ENCODE results near the gene ATRNL1. TPM values are rescaled to one million over a fixed set of nuclear protein-coding genes. Genes with fewer than 3 reads are reported as not detected.
"Not testable (repeated sequence)": the region's sequence is repeated elsewhere in the genome, so short reads cannot be mapped to it uniquely, and the experiment has no call there.

ATRNL1 gene
- total RNA-seq, 1 donor from 2014 or later: 2.9 TPM

DNA sequence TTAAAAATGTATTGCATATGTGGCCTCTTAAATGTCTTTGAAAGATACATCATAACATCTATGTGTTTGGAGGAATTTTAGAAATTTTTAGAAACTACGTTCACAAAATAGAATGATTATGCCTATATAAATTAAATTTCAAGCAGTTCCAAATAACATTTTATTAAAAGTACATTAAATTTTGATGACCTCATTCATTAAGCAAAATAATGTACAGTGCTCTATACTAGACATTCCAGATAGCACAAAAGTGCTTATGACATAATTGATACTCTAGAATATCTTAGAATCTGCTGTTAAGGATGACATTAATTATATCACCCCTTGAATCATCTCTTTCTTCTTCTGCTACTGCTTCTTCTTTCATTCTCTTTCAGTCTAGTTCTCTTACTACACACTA lies 650.9 kb downstream of the ATRNL1 start:
- DNase-seq: no peak
- H3K27ac ChIP-seq (replicated peaks): no peak overlapping the region
- H3K9me3 ChIP-seq (replicated peaks): no peaks in the 10 kb centered on the region
- intact Hi-C loops (cut with micrococcal nuclease): no loop called here
- H3K4me3 ChIP-seq: no peak overlapping the region
- H3K36me3 ChIP-seq: no peaks in the 10 kb centered on the region
- H3K27me3 ChIP-seq (ENCODE audit: low read depth): no peaks in the 10 kb centered on the region
- no peaks in the 10 kb centered on the region for H3K4me1 ChIP-seq
- TF ChIP-seq, protein P1, sequence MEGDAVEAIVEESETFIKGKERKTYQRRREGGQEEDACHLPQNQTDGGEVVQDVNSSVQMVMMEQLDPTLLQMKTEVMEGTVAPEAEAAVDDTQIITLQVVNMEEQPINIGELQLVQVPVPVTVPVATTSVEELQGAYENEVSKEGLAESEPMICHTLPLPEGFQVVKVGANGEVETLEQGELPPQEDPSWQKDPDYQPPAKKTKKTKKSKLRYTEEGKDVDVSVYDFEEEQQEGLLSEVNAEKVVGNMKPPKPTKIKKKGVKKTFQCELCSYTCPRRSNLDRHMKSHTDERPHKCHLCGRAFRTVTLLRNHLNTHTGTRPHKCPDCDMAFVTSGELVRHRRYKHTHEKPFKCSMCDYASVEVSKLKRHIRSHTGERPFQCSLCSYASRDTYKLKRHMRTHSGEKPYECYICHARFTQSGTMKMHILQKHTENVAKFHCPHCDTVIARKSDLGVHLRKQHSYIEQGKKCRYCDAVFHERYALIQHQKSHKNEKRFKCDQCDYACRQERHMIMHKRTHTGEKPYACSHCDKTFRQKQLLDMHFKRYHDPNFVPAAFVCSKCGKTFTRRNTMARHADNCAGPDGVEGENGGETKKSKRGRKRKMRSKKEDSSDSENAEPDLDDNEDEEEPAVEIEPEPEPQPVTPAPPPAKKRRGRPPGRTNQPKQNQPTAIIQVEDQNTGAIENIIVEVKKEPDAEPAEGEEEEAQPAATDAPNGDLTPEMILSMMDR (IDR thresholded peaks at IDR 0.05; ENCODE audit: borderline replicate concordance): no peak

DNA sequence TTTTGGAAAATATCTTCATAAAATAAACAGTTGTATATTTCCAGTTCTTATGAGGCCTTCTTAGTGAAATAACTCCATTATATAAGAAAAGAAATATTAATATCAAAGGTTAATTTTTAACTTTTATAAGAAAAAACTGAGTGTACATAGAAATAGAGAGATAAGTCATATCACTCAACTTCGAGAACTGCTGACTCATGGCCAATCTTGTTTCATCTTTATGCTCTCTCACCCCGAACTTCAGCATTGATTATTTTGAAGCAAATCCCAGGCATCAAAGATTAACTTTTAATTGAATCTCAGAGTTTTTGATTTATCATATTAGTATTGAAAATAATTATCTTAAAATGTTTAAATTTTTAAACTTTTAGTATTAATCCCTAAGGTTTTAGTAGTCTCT lies 652.8 kb downstream of the ATRNL1 start:
- no peaks in the 10 kb centered on the region for H3K27me3 ChIP-seq (ENCODE audit: low read depth)
- intact Hi-C loops (cut with micrococcal nuclease): no loop called here
- no peaks in the 10 kb centered on the region for H3K4me1 ChIP-seq
- TF ChIP-seq, protein P1 (IDR thresholded peaks at IDR 0.05; ENCODE audit: borderline replicate concordance): no peak
- DNase-seq: no peak
- H3K9me3 ChIP-seq (replicated peaks): peaks cover 4% of the 10 kb centered on the region
- no peak overlapping the region for H3K4me3 ChIP-seq
- no peaks in the 10 kb centered on the region for H3K36me3 ChIP-seq
- H3K27ac ChIP-seq (replicated peaks): no peak overlapping the region

DNA sequence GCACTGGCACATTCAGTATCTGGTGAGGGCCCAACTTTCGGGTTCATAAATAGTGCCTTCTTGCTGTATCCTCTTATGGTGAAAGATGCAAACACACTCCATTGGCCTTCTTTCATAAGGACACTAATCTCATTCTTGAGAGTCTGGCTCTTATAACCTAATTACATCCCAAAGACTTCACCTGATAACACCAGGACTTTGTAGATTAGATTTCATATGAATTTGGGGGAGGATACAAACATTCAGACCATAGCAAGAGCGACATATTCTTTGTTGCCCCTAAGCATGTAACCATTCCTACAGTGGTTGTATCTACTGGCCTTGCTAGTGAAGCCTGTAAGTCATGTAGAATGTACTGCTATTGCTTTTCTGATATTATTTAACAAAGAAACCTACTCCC lies 654.6 kb downstream of the ATRNL1 start:
- no peak for DNase-seq
- Histone ChIP-seq H3K27me3 (ENCODE audit: low read depth) (no peaks in the 10 kb centered on the region), H3K9me3 (replicated peaks) (peaks cover 15% of the 10 kb centered on the region), H3K27ac (replicated peaks) (no peak overlapping the region), H3K4me3 (no peak overlapping the region), H3K36me3 (no peaks in the 10 kb centered on the region), H3K4me1 (no peaks in the 10 kb centered on the region)
- TF ChIP-seq, protein P1 (IDR thresholded peaks at IDR 0.05; ENCODE audit: borderline replicate concordance): no peak
- intact Hi-C loops (cut with micrococcal nuclease): no loop called here

DNA sequence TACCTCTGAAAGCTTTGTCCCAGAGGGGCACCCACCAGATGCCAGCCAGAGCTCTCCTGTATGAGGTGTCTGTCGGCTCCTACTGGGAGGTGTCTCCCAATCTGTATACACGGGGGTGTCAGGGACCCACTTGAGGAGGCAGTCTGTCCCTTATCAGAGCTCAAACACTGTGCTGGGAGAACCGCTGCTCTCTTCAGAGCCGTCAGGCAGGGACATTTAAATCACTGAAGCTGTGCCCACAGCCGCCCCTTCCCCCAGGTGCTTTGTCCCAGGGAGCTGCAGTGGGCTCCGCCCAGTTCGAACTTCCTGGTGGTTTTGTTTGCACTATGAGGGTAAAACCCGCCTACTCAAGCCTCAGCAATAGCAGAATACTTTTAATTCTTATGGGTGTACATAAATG lies 665.3 kb downstream of the ATRNL1 start:
- H3K27me3 ChIP-seq (ENCODE audit: low read depth); H3K27ac ChIP-seq (replicated peaks); H3K4me3 ChIP-seq; H3K36me3 ChIP-seq; intact Hi-C loops (cut with micrococcal nuclease); H3K4me1 ChIP-seq; H3K9me3 ChIP-seq (replicated peaks); DNase-seq: not testable (repeated sequence)

DNA sequence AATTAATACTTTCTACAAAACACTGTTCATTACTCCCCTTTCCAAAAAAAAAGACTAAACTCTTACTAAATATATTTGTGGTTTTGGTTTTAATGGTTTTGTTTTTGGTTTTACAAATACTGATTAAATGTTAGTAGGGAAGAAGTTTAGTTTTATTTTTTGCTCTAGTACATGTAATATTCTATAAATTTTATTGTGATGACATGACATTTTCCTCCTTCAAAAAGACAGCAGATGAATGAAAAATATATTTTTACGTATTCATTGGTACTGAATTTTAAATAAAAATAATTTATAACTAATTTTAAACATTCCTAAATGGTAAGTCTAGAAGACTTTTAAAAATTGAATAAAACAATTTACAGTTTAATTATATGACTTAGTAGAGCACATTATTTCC lies 667.0 kb downstream of the ATRNL1 start:
- Histone ChIP-seq H3K36me3 (no peaks in the 10 kb centered on the region), H3K4me1 (no peaks in the 10 kb centered on the region), H3K27me3 (ENCODE audit: low read depth) (no peaks in the 10 kb centered on the region), H3K9me3 (replicated peaks) (peaks cover 9% of the 10 kb centered on the region), H3K4me3 (no peak overlapping the region), H3K27ac (replicated peaks) (no peak overlapping the region)
- TF ChIP-seq, protein P1 (IDR thresholded peaks at IDR 0.05; ENCODE audit: borderline replicate concordance): no peak
- no peak for DNase-seq
- intact Hi-C loops (cut with micrococcal nuclease): no loop called here

DNA sequence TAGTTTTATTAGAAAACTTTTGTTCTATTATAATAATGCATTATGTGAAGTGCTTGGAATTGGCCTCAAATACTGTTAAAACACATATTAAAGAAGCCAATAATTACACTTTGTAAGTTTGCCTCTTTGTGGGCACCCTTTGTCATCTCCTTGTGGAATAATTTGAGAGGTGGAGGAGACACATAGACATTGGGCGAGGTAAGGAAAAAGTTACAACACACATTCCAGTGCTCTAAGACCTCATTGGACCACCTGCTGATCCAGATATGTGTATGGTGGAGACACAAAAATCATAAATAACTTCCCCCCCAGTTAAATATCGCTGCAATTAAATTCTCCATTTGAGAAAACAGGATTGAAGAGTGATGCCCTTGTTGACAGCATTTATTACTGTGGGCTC lies 668.0 kb downstream of the ATRNL1 start:
- Histone ChIP-seq H3K4me1 (no peaks in the 10 kb centered on the region), H3K27me3 (ENCODE audit: low read depth) (no peaks in the 10 kb centered on the region), H3K4me3 (no peak overlapping the region), H3K36me3 (no peaks in the 10 kb centered on the region), H3K27ac (replicated peaks) (no peak overlapping the region), H3K9me3 (replicated peaks) (peaks cover 7% of the 10 kb centered on the region)
- intact Hi-C loops (cut with micrococcal nuclease): no loop called here
- no peak for DNase-seq
- TF ChIP-seq, protein P1 (IDR thresholded peaks at IDR 0.05; ENCODE audit: borderline replicate concordance): no peak

Measured in left ventricle myocardium inferior (tissue), 1 donor.